ENCODE measurements around the gene UBE2S.
A peak's percentile ranks its signal among the peaks of the same experiment; 100 is the strongest.

The UBE2S gene

GRCh38 chr19:55439052-55439451 is 31.5 kb upstream of the UBE2S start:
- Histone ChIP-seq H3K14ac (ENCODE audit: low read length in 2 of 2) (no peak overlapping the region), H4K91ac (ENCODE audit: low read length) (no peak overlapping the region), H3K27me3 (ENCODE audit: control insufficient read depth in 1 of 2, insufficient read depth in 1 of 2, low read length in 2 of 2) (peaks cover 51 to 68% of the 10 kb centered on the region in 2 experiments), H2BK5ac (ENCODE audit: low read depth, low read length, poor library complexity, severe bottlenecking) (no peak overlapping the region), H3K4me2 (ENCODE audit: low read length, poor library complexity, severe bottlenecking) (no peak overlapping the region), H3K9ac (ENCODE audit: low read length) (no peak overlapping the region), H3K9me3 (ENCODE audit: control insufficient read depth, low read length) (no peaks in the 10 kb centered on the region), H3K4ac (ENCODE audit: low read depth in 1 of 2, low read length in 2 of 2) (no peak overlapping the region), H2AFZ (ENCODE audit: low read depth, low read length) (no peak overlapping the region), H2BK15ac (ENCODE audit: low read depth, poor library complexity, severe bottlenecking) (no peak overlapping the region), H3K4me3 (ENCODE audit: insufficient read depth in 1 of 2, low read depth in 1 of 2, low read length in 2 of 2) (no peak overlapping the region), H3K18ac (ENCODE audit: low read depth in 1 of 2, low read length in 2 of 2) (no peak overlapping the region), H3K23ac (ENCODE audit: low read length in 2 of 2) (no peak overlapping the region), H3K27ac (ENCODE audit: low read length, poor library complexity, severe bottlenecking) (no peak overlapping the region), H3K4me1 (ENCODE audit: control insufficient read depth, insufficient read depth, low read depth, low read length) (peaks cover 22% of the 10 kb centered on the region), H2BK120ac (ENCODE audit: low read depth, low read length) (no peak overlapping the region), H4K8ac (ENCODE audit: low read length) (no peak overlapping the region), H2BK12ac (ENCODE audit: low read length in 2 of 2) (no peak overlapping the region), H2AK5ac (ENCODE audit: low read length, severe bottlenecking) (no peak overlapping the region), H3K79me1 (replicated peaks; ENCODE audit: low read length, poor library complexity, severe bottlenecking) (no peaks in the 10 kb centered on the region), H3K36me3 (ENCODE audit: control insufficient read depth in 1 of 2, insufficient read depth in 2 of 2, low read depth in 1 of 2, low read length in 2 of 2) (peaks cover 0 to 2% of the 10 kb centered on the region in 2 experiments)
- WGBS: 57% methylated on average over 5 of the region's 5 CpGs
- DNase-seq: no peak

GRCh38 chr19:55437410-55437809 is 29.8 kb upstream of the UBE2S start:
- no peak overlapping the region for H2BK120ac ChIP-seq (ENCODE audit: low read depth, low read length)
- H3K23ac ChIP-seq (ENCODE audit: low read length in 2 of 2): no peak overlapping the region
- H3K4me1 ChIP-seq (ENCODE audit: control insufficient read depth, insufficient read depth, low read depth, low read length): peaks cover 17% of the 10 kb centered on the region
- H2BK5ac ChIP-seq (ENCODE audit: low read depth, low read length, poor library complexity, severe bottlenecking): no peak overlapping the region
- no peaks in the 10 kb centered on the region for H3K79me1 ChIP-seq (replicated peaks; ENCODE audit: low read length, poor library complexity, severe bottlenecking)
- no peak overlapping the region for H3K9ac ChIP-seq (ENCODE audit: low read length)
- DNase-seq: peak; percentile 70
- H3K4ac ChIP-seq (ENCODE audit: low read depth in 1 of 2, low read length in 2 of 2): no peak overlapping the region
- no peak overlapping the region for H2AK5ac ChIP-seq (ENCODE audit: low read length, severe bottlenecking)
- H3K27ac ChIP-seq (ENCODE audit: low read length, poor library complexity, severe bottlenecking): no peak overlapping the region
- H2BK15ac ChIP-seq (ENCODE audit: low read depth, poor library complexity, severe bottlenecking): no peak overlapping the region
- no peak overlapping the region for H3K4me2 ChIP-seq (ENCODE audit: low read length, poor library complexity, severe bottlenecking)
- no peak overlapping the region for H2BK12ac ChIP-seq (ENCODE audit: low read length in 2 of 2)
- no peak overlapping the region for H4K8ac ChIP-seq (ENCODE audit: low read length)
- under 1% methylated on average over 13 of the region's 17 CpGs for WGBS
- H4K91ac ChIP-seq (ENCODE audit: low read length): no peak overlapping the region
- H3K27me3 ChIP-seq (ENCODE audit: control insufficient read depth in 1 of 2, insufficient read depth in 1 of 2, low read length in 2 of 2): peaks cover 39 to 73% of the 10 kb centered on the region in 2 experiments
- no peak overlapping the region for H3K4me3 ChIP-seq (ENCODE audit: insufficient read depth in 1 of 2, low read depth in 1 of 2, low read length in 2 of 2)
- no peak overlapping the region for H2AFZ ChIP-seq (ENCODE audit: low read depth, low read length)
- H3K18ac ChIP-seq (ENCODE audit: low read depth in 1 of 2, low read length in 2 of 2): no peak overlapping the region
- peaks cover 1% of the 10 kb centered on the region for H3K9me3 ChIP-seq (ENCODE audit: control insufficient read depth, low read length)
- H3K14ac ChIP-seq (ENCODE audit: low read length in 2 of 2): no peak overlapping the region
- peaks cover 0 to 2% of the 10 kb centered on the region in 2 experiments for H3K36me3 ChIP-seq (ENCODE audit: control insufficient read depth in 1 of 2, insufficient read depth in 2 of 2, low read depth in 1 of 2, low read length in 2 of 2)

GRCh38 chr19:55436847-55437246 is 29.3 kb upstream of the UBE2S start:
- Histone ChIP-seq H3K23ac (ENCODE audit: low read length in 2 of 2) (no peak overlapping the region), H3K14ac (ENCODE audit: low read length in 2 of 2) (no peak overlapping the region), H2BK120ac (ENCODE audit: low read depth, low read length) (no peak overlapping the region), H3K79me1 (replicated peaks; ENCODE audit: low read length, poor library complexity, severe bottlenecking) (no peaks in the 10 kb centered on the region), H3K9me3 (ENCODE audit: control insufficient read depth, low read length) (peaks cover 5% of the 10 kb centered on the region), H3K4ac (ENCODE audit: low read depth in 1 of 2, low read length in 2 of 2) (no peak overlapping the region), H3K4me3 (ENCODE audit: insufficient read depth in 1 of 2, low read depth in 1 of 2, low read length in 2 of 2) (no peak overlapping the region), H3K27me3 (ENCODE audit: control insufficient read depth in 1 of 2, insufficient read depth in 1 of 2, low read length in 2 of 2) (peaks cover 37 to 76% of the 10 kb centered on the region in 2 experiments), H2AFZ (ENCODE audit: low read depth, low read length) (no peak overlapping the region), H4K91ac (ENCODE audit: low read length) (no peak overlapping the region), H3K18ac (ENCODE audit: low read depth in 1 of 2, low read length in 2 of 2) (no peak overlapping the region), H4K8ac (ENCODE audit: low read length) (no peak overlapping the region), H3K4me1 (ENCODE audit: control insufficient read depth, insufficient read depth, low read depth, low read length) (peaks cover 11% of the 10 kb centered on the region), H2AK5ac (ENCODE audit: low read length, severe bottlenecking) (no peak overlapping the region), H3K36me3 (ENCODE audit: control insufficient read depth in 1 of 2, insufficient read depth in 2 of 2, low read depth in 1 of 2, low read length in 2 of 2) (peaks cover 0 to under 1% of the 10 kb centered on the region in 2 experiments), H3K27ac (ENCODE audit: low read length, poor library complexity, severe bottlenecking) (no peak overlapping the region), H2BK12ac (ENCODE audit: low read length in 2 of 2) (no peak overlapping the region), H3K4me2 (ENCODE audit: low read length, poor library complexity, severe bottlenecking) (no peak overlapping the region), H3K9ac (ENCODE audit: low read length) (no peak overlapping the region), H2BK5ac (ENCODE audit: low read depth, low read length, poor library complexity, severe bottlenecking) (no peak overlapping the region), H2BK15ac (ENCODE audit: low read depth, poor library complexity, severe bottlenecking) (no peak overlapping the region)
- no peak for DNase-seq
- 54% methylated on average over 8 of the region's 8 CpGs for WGBS

GRCh38 chr19:55435020-55435419 is 27.4 kb upstream of the UBE2S start:
- no peak overlapping the region for H2BK5ac ChIP-seq (ENCODE audit: low read depth, low read length, poor library complexity, severe bottlenecking)
- WGBS: 95% methylated on average over 4 of the region's 4 CpGs

More at GRCh38 chr19:55435020-55435419, 27.4 kb upstream of the UBE2S start:
- no peak overlapping the region for H3K4me2 ChIP-seq (ENCODE audit: low read length, poor library complexity, severe bottlenecking)
- no peak overlapping the region for H2AFZ ChIP-seq (ENCODE audit: low read depth, low read length)
- H3K79me1 ChIP-seq (replicated peaks; ENCODE audit: low read length, poor library complexity, severe bottlenecking): no peaks in the 10 kb centered on the region
- no peaks in the 10 kb centered on the region for H3K36me3 ChIP-seq (ENCODE audit: control insufficient read depth in 1 of 2, insufficient read depth in 2 of 2, low read depth in 1 of 2, low read length in 2 of 2)
- no peak for DNase-seq
- H3K14ac ChIP-seq (ENCODE audit: low read length in 2 of 2): no peak overlapping the region
- H3K27me3 ChIP-seq (ENCODE audit: control insufficient read depth in 1 of 2, insufficient read depth in 1 of 2, low read length in 2 of 2): peaks cover 19 to 71% of the 10 kb centered on the region in 2 experiments
- H3K27ac ChIP-seq (ENCODE audit: low read length, poor library complexity, severe bottlenecking): no peak overlapping the region
- no peak overlapping the region for H2BK12ac ChIP-seq (ENCODE audit: low read length in 2 of 2)
- H3K4ac ChIP-seq (ENCODE audit: low read depth in 1 of 2, low read length in 2 of 2): no peak overlapping the region
- no peak overlapping the region for H2AK5ac ChIP-seq (ENCODE audit: low read length, severe bottlenecking)
- H3K4me3 ChIP-seq (ENCODE audit: insufficient read depth in 1 of 2, low read depth in 1 of 2, low read length in 2 of 2): no peak overlapping the region
- H4K8ac ChIP-seq (ENCODE audit: low read length): no peak overlapping the region
- H2BK120ac ChIP-seq (ENCODE audit: low read depth, low read length): no peak overlapping the region
- H4K91ac ChIP-seq (ENCODE audit: low read length): peak overlapping the region; percentile 43
- H3K4me1 ChIP-seq (ENCODE audit: control insufficient read depth, insufficient read depth, low read depth, low read length): peaks cover 9% of the 10 kb centered on the region
- H2BK15ac ChIP-seq (ENCODE audit: low read depth, poor library complexity, severe bottlenecking): no peak overlapping the region
- peaks cover 5% of the 10 kb centered on the region for H3K9me3 ChIP-seq (ENCODE audit: control insufficient read depth, low read length)
- H3K18ac ChIP-seq (ENCODE audit: low read depth in 1 of 2, low read length in 2 of 2): no peak overlapping the region
- H3K23ac ChIP-seq (ENCODE audit: low read length in 2 of 2): no peak overlapping the region
- no peak overlapping the region for H3K9ac ChIP-seq (ENCODE audit: low read length)

Measured in mesenchymal stem cell (in vitro differentiated cells and primary cell).